Measurements from ENCODE around the gene CFAP410. TPM values are rescaled to one million over a fixed set of nuclear protein-coding genes. Genes with fewer than 3 reads are reported as not detected.

Gene CFAP410
- polyA plus RNA-seq, 1 donor, result 18.2 TPM

DNA sequence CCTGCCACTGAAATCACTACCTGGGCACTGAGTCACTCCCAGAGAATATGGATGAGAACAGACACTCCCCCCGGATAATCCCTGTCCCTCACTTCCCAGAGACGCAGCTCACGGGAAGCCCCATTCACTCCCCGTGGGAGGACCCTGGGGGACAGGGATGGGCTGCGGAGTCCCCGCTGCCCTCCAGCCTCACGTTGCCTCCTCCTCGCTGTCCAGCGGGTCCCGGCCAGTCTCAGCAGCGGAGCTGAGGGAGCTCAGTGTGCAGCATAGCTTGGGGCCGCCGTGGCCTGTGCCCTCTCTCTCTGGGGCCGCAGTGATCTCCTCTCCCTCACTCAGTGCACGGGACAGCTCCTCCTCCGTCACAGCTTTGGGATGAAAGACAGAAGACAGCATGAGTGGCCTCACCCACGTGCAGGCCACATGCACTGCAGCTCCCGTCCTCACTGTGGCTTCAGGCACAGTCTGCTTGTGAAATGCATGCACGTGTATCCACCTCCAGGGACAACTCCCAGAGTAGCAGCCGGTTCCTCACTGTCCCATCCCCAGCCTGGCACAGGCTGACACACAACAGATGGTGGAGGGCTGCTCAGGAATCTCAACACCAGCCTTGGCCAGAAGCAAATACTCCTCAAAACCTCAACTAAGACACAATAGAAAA is 7.4 kb downstream of the CFAP410 start:
- DNase-seq, result no peak

DNA sequence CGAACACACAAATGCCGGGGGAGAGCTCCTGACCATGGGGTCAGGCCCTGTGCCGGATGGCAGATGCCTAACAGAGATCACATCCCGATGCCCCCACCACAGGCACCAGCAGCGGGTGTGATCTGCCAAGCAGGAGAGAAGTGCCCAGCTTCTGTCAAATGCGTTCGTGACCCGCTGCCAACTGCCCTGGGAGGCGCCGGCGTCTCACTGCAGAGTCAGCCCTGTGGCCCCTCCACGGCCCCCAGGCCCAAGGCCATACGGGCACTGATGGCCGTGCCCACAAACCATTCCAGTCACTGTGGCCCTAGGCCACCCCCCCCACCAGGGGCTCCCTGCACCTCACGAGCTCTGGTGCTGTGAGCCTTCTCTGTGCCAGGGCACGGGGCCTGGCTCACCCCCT is 8.0 kb downstream of the CFAP410 start:
- DNase-seq, result no peak

DNA sequence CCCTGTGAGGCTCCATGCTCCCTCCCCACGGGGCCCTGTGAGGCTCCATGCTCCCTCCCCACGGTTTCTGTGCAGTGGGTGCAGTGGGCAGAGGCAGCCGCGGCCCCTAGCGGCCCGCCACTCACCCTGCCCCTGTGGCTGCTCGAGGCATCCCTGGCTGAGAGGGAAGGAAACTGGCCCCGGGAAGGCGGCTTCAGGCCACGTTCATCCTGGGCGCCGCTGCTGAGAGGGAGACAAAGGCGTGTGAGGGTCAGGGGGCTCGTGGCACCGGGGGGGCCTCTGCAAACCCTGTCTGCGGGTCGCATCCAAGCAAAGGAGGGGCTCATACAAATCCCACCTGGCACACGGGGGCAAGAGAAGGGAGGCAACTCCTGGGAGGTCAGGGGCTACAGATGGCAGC is 8.5 kb downstream of the CFAP410 start:
- no peak for DNase-seq

DNA sequence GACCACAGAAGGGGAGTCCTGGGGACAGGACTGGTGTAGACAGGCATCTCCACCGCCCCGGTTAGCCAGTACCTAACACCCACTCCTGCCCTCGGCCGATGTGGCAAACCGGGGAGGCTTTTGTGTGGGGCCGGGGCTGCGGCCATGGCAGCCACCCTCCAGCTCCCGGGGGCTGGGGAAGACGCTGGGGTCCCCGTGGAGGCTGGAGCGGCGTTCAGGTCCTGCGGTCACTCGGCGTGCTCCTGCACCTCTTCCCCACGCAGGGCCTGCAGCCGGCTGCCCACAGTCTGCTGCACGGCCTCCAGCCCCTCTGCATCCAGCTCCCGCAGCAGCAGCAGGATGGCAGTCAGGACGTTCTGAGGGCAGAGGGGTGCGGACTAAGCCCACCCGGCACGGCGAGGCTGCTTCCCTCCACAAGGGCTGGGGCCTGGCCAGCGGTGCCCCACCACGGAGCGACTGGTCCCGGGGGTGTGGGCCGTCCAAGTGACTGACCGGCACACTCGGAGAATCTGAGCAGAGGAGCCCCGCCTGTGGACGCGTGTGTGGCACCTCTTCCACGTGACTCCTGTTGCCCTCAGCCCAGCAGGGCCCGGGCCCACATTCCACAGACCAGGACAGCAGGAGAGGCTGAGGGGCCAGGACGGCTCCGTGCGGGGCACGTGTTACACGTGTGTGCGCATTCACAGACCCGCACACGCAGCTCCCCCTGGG is 9.1 kb downstream of the CFAP410 start:
- DNase-seq, result no peak

DNA sequence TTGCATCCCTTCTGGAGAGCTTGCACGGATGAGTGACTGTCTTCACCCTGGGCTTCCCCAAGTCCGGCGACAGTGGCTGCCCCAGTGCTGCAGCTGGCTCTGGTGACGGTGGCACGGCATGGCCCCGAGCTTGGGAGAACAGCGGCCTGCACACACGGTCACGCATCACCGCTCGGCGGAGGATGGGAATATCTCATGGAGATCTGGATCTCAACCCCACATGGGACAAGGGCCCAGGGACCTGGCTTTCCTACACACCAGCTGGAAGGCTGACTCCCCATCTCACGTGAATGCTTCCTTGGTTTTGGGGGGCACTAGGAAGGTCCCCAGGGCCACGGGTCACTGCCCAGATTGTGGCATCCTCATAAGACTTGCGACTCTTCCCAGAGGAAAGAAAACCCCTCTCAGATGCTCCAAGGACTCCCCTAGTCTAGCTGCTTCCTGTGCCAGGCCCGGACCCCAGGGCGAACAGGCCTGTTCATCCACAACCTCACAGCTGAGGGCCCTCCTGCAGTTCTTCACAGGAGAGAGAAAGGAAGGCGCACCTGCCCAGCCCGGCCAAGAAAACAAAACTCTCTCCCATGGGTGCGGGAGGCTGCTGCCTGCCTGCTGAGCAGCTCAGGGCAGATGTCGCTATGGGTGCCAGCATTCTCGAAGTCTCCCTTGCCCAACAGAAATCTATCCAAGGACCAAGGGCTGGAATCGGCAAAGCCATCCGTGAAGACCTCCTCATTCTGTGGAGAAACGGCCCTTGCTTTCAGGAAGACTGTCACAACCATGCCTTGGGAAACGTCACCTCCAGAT is 9.9 kb downstream of the CFAP410 start:
- DNase-seq, result no peak

DNA sequence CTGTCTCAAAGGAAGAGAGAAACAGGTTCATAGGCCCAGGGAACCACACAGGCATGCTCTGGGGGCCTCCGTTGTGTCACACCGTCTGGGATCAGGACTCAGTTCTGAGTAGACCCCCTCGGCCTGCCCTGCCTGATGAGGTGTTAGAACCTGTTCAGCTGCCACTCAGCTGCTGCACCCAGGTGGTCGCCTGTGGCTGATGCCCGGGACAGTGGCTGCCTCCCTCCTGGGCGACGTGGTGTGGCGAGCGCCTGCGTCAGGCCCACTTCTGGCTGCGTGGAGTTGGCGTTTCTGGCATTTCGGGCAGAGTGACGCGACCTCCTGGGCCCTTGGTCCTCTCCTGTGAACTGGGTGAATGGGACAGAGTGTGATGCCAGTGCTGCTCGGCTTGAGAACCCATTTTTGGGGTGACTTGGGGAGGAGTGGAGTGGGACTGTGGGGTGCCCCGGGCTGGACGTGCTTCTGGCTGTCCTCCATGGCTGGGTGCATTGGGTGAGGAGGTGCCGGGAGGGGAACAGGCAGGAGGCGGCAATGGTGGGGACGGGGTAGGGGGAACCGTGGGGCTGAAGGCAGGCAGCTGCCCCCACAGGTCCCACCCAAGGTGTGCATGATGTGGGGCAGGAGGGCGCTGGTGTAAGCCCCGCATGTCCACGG is 10.8 kb downstream of the CFAP410 start:
- DNase-seq, result no peak

GRCh38 chr21:44327603-44327974 is 11.6 kb downstream of the CFAP410 start:
- no peak for DNase-seq

DNA sequence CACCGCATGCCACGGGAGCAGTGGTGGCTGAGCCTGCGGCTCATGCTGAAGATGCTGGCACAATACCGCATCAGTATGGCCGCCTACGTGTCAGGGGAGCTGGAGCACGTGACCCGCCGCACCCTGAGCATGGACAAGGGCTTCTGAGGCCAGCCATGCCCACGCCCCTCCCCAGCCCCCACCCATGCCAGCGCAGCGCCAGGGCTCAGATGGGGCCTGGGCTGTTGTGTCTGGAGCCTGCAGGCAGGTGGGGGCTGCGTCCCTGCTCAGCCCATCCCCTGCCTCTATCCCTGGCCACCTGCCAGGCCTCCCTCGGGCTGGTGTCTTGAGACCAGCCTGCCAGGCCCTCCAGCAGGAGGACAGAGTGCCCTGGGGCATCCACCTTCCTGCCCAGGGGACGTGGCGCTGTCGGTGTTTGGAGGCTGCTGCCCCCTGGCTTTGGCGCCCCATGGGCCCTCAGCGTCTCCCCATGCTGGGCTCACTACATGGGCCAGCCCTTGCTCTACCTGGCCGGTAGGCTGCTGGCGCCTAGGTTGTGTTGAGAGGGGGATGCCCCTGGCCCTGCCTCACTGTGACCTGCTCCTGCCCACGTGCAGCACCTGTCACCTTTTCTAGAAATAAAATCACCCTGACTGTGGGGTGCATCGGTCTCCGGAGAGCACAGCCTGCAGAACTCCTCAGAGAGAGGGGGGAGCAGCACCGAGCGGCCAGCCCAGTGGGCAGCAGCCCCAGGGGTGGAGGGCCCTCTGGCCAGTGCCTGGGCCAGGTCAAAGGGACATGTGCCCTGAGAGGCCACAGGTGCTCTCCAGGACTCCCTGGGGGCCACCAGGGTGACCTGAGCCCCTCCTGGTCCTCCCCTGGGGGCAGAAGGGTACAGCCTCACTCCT is 12.2 kb downstream of the CFAP410 start:
- DNase-seq, result no peak

DNA sequence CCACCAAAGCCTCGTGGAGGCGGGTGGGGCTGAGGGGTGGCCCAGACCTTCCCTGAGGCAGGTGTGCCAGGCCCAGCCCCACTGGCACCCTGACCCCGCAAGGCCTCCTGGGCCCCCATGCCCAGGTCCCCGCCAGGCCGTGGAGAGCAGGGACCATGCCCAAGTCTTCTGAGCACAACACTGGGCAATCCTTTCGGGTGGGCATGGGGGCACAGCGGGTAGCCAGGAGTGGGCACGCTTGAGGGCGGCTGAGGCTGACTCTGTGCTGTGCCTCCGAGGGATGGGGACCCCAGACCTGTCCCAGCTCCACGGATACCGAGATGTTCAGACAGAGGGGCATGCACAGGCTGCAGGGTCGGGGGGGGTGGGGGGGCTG is 12.9 kb downstream of the CFAP410 start:
- DNase-seq, result no peak

DNA sequence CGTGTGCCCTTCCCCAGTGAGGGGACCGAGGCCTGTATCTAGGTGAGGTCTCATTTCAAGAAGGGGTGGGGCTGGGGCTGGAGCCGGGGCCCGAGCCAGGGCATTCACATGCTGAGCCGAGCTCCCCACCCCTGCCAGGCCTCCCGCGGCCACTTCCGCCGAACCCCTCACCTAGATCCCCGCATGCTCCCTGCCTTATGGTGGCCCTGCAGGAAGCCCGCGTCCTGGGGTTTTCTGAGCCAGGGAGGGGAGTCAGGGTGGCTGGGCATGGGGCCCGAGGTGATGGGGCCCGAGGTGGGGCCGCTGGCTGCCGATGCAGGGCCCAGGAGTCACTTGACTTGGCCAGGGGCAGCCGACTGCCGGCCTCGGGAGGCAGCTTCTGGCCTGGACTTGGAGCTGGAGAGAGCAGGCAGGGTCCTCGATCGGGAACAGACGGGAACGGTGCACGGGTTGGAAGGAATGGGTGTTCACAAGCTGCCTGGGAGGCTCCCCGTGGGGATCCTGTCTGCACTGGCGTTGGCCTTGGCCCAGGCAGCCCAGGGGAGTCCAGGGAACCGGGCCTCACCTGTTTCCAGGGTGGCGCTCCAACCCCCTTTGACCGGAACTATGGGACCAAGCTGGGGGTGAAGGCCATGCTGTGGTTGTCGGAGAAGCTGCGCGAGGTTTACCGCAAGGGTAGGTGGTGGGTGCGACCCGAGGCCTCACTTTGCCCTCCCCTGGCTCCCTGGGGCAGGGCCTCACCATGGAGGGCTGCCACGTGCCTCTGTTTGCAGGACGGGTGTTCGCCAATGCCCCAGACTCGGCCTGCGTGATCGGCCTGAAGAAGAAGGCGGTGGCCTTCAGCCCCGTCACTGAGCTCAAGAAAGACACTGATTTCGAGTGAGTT is 13.6 kb downstream of the CFAP410 start:
- no peak for DNase-seq

DNA sequence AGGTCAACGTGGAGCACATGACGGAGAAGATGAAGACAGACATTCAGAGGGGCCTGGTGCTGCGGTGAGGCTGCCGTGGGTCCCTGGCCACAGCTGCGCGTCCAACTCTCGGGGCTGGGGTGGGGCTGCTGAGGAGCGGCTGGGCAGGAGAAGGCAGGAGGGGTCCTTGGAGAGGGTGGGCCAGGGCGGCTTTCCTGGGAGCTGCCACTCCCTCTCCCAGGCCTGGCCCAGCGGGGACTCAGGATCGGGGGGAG is 14.4 kb downstream of the CFAP410 start:
- no peak for DNase-seq

- DNase-seq, result no peak
Observed at GRCh38 chr21:44324106-44324853, 14.9 kb downstream of the CFAP410 start.

- no peak for DNase-seq
Observed at GRCh38 chr21:44323591-44323990, 15.6 kb downstream of the CFAP410 start.

GRCh38 chr21:44322621-44323325 is 16.4 kb downstream of the CFAP410 start:
- DNase-seq, result no peak

DNA sequence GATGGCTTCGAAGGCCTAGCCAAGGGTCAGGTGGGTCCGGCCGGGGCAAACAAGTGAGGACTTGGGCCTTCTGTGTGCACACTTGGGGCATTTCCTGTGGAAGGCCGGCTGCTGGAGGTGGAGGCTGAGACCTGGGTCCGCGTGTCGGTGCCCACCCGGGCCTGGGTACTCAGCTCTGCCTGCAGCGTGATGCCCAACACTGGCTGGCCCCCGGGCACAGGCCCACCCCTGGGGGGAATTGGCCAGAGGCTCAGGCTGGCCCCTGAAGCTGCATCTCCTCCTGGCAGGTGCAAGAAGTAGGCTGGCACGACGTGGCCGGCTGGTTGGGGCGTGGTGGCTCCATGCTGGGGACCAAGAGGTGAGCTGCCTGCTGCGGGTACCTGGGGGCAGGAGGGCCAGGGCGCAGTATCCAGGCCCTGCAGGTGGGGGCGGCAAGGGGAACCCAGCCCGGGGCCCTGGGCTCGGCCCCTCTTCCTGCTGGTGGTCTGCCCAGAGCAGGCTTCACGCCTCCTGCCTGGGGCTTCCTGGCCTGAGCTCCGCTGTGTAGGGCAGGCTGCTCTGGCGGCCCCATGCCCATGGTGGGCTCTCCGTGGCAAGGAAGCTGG is 17.2 kb downstream of the CFAP410 start:
- DNase-seq, result no peak

- DNase-seq, result no peak
Observed at GRCh38 chr21:44320847-44321246, 18.3 kb downstream of the CFAP410 start.

DNA sequence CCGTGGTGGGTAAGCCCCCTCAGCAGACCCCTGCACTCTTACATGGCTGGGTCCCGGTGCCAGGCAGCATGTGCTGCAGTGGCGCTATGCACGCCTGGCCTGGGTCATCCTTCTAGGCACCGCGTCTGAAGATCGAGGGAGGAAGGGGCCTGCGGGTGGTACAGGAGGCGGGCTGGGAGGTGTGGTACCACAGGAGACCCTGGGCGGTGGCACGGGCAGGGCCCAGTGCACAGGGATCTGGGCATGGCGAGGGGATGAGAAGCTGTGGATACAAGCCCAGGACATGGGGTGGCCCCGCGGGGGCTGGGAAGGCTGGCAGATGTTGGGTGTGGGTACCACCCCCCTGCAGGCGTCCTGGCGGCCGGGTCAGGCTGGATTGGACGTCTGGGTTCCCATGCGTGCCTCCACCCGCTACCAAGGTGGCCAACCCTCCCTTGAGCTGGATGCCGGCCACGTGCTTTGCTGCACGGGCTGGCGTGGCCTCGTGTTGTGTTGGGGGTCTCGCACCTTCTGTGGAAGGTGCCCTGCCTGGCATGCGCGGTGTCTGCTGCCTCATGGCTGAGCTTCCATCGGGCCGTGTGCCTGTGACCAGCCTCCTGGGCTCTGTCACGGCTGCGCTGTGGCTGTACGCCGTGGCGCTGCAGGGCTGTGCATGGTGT is 19.7 kb downstream of the CFAP410 start:
- no peak for DNase-seq

GRCh38 chr21:44318489-44319285 is 20.5 kb downstream of the CFAP410 start:
- DNase-seq, result no peak
